ENCODE measurements around the gene JMJD7. TPM values are rescaled to one million over a fixed set of nuclear protein-coding genes. Genes with fewer than 3 reads are reported as not detected.

JMJD7 gene
- total RNA-seq, 4 donors from 2014 or later: 0.59 to 27.2 (median 9.8) TPM

GRCh38 chr15:41817327-41817726 is 10.6 kb upstream of the JMJD7 start:
- H3K4me1 ChIP-seq: no peaks in the 10 kb centered on the region
- intact Hi-C loops (cut with DNase I; ENCODE audit: low total_unique reads): no loop called here
- TF ChIP-seq CTCF (IDR thresholded peaks at IDR 0.05) (no peak), POLR2A (IDR thresholded peaks at IDR 0.05) (no peak)
- H3K27me3 ChIP-seq: no peaks in the 10 kb centered on the region
- H3K36me3 ChIP-seq: no peaks in the 10 kb centered on the region
- no peak overlapping the region for H3K4me3 ChIP-seq
- no peaks in the 10 kb centered on the region for H3K9me3 ChIP-seq
- DNase-seq: no peak
- H3K27ac ChIP-seq: no peak overlapping the region

GRCh38 chr15:41817781-41818180 is 10.1 kb upstream of the JMJD7 start:
- Histone ChIP-seq H3K36me3 (no peaks in the 10 kb centered on the region), H3K27me3 (no peaks in the 10 kb centered on the region), H3K4me1 (no peaks in the 10 kb centered on the region), H3K9me3 (no peaks in the 10 kb centered on the region), H3K27ac (no peak overlapping the region), H3K4me3 (no peak overlapping the region)
- no peak for DNase-seq
- intact Hi-C loops (cut with DNase I; ENCODE audit: low total_unique reads): no loop called here
- no peak for TF ChIP-seq CTCF (IDR thresholded peaks at IDR 0.05)
- no peak for TF ChIP-seq POLR2A (IDR thresholded peaks at IDR 0.05)

GRCh38 chr15:41819455-41820050 is 8.3 kb upstream of the JMJD7 start:
- H3K27me3 ChIP-seq: no peaks in the 10 kb centered on the region
- H3K9me3 ChIP-seq: no peaks in the 10 kb centered on the region
- no peaks in the 10 kb centered on the region for H3K36me3 ChIP-seq
- intact Hi-C loops (cut with DNase I; ENCODE audit: low total_unique reads): no loop called here
- H3K4me3 ChIP-seq: no peak overlapping the region
- no peak overlapping the region for H3K27ac ChIP-seq
- no peak for DNase-seq
- no peak for TF ChIP-seq CTCF (IDR thresholded peaks at IDR 0.05)
- no peak for TF ChIP-seq POLR2A (IDR thresholded peaks at IDR 0.05)
- H3K4me1 ChIP-seq: no peaks in the 10 kb centered on the region

- TF ChIP-seq CTCF (IDR thresholded peaks at IDR 0.05) (no peak), POLR2A (IDR thresholded peaks at IDR 0.05) (no peak)
- Histone ChIP-seq H3K4me3 (no peak overlapping the region), H3K4me1 (no peaks in the 10 kb centered on the region), H3K36me3 (no peaks in the 10 kb centered on the region), H3K27ac (no peak overlapping the region), H3K9me3 (no peaks in the 10 kb centered on the region), H3K27me3 (no peaks in the 10 kb centered on the region)
- no peak for DNase-seq
- intact Hi-C loops (cut with DNase I; ENCODE audit: low total_unique reads): no loop called here
These were observed 7.0 kb upstream of the JMJD7 start for GRCh38 chr15:41820791-41821423.

- no peak overlapping the region for H3K4me3 ChIP-seq
- no peak for DNase-seq
- H3K4me1 ChIP-seq: no peaks in the 10 kb centered on the region
- no peaks in the 10 kb centered on the region for H3K9me3 ChIP-seq
- intact Hi-C loops (cut with DNase I; ENCODE audit: low total_unique reads): no loop called here
- TF ChIP-seq CTCF (IDR thresholded peaks at IDR 0.05) (no peak), POLR2A (IDR thresholded peaks at IDR 0.05) (no peak)
- H3K27ac ChIP-seq: no peak overlapping the region
- no peaks in the 10 kb centered on the region for H3K27me3 ChIP-seq
- H3K36me3 ChIP-seq: no peaks in the 10 kb centered on the region
These were observed 6.1 kb upstream of the JMJD7 start for GRCh38 chr15:41821831-41822230.

Measured in uterus (tissue), 4 donors.